HG03558 (cell line): Measurements from ENCODE around the gene LDLRAD3.

ENCODE experiments used
- ATAC-seq: cut with Tn5 transposase; IDR thresholded peaks from one replicate; pipeline ENCODE4 v1.9.1; 2021; ENCODE audit warnings: moderate number of reproducible peaks; ENCODE audit not compliant: unreplicated experiment; ENCODE audit errors: extremely low read depth

Gene LDLRAD3

GRCh38 chr11:36092314-36093030 is 148.6 kb downstream of the LDLRAD3 start:
- no peak for ATAC-seq

- ATAC-seq, result no peak
Measured at GRCh38 chr11:36093548-36093947, 149.7 kb downstream of the LDLRAD3 start.

- no peak for ATAC-seq
Measured at GRCh38 chr11:36094164-36094563, 150.3 kb downstream of the LDLRAD3 start.

- no peak for ATAC-seq
Measured at GRCh38 chr11:36095716-36096115, 151.9 kb downstream of the LDLRAD3 start.

GRCh38 chr11:36097219-36097650 is 153.4 kb downstream of the LDLRAD3 start:
- ATAC-seq, result no peak

GRCh38 chr11:36098087-36098486 is 154.2 kb downstream of the LDLRAD3 start:
- ATAC-seq, result no peak

GRCh38 chr11:36098853-36099375 is 155.1 kb downstream of the LDLRAD3 start:
- ATAC-seq, result no peak

- no peak for ATAC-seq
Measured at GRCh38 chr11:36101466-36101865, 157.6 kb downstream of the LDLRAD3 start.

GRCh38 chr11:36102868-36103267 is 159.0 kb downstream of the LDLRAD3 start:
- no peak for ATAC-seq

- no peak for ATAC-seq
Measured at GRCh38 chr11:36103933-36104530, 160.2 kb downstream of the LDLRAD3 start.

GRCh38 chr11:36104660-36104992 is 160.8 kb downstream of the LDLRAD3 start:
- ATAC-seq, result no peak

- no peak for ATAC-seq
Measured at GRCh38 chr11:36105743-36106581, 162.1 kb downstream of the LDLRAD3 start.

- ATAC-seq, result no peak
Measured at GRCh38 chr11:36107547-36107946, 163.7 kb downstream of the LDLRAD3 start.

- no peak for ATAC-seq
Measured at GRCh38 chr11:36108881-36109589, 165.2 kb downstream of the LDLRAD3 start.

- ATAC-seq, result no peak
Measured at GRCh38 chr11:36109590-36109849, 165.7 kb downstream of the LDLRAD3 start.

- no peak for ATAC-seq
Measured at GRCh38 chr11:36109850-36110606, 166.2 kb downstream of the LDLRAD3 start.

GRCh38 chr11:36110668-36111410 is 167.0 kb downstream of the LDLRAD3 start:
- no peak for ATAC-seq

- no peak for ATAC-seq
Measured at GRCh38 chr11:36114095-36114494, 170.2 kb downstream of the LDLRAD3 start.

GRCh38 chr11:36115378-36115801 is 171.5 kb downstream of the LDLRAD3 start:
- ATAC-seq, result no peak
